Limb (tissue), 2 donors: ENCODE measurements around the gene HDDC3.

Experiments used
- DNase-seq, 2 donors: peaks; one replicate each; pipeline ENCODE4 v3.0.0-alpha.2; 2016; ENCODE audit errors: extremely low spot score in 2 of 2

HDDC3 gene

GRCh38 chr15:90892498-90893174 lies 39.7 kb downstream of the HDDC3 start:
- DNase-seq: no peak

- no peak for DNase-seq
These were observed 40.3 kb downstream of the HDDC3 start for GRCh38 chr15:90892023-90892422.

GRCh38 chr15:90891346-90891949 lies 40.9 kb downstream of the HDDC3 start:
- no peak for DNase-seq

- DNase-seq: no peak
These were observed 41.5 kb downstream of the HDDC3 start for GRCh38 chr15:90890839-90891238.

GRCh38 chr15:90889736-90890456 lies 42.5 kb downstream of the HDDC3 start:
- no peak for DNase-seq

GRCh38 chr15:90889313-90889730 lies 43.0 kb downstream of the HDDC3 start:
- DNase-seq: no peak

GRCh38 chr15:90887037-90887481 lies 45.3 kb downstream of the HDDC3 start:
- DNase-seq: no peak

GRCh38 chr15:90886291-90886614 lies 46.1 kb downstream of the HDDC3 start:
- DNase-seq: no peak

- DNase-seq: peak; percentile 76 to 92
These were observed 46.7 kb downstream of the HDDC3 start for GRCh38 chr15:90885432-90886290.

- peak in 1 of 2 donors; percentile 43 for DNase-seq
These were observed 47.5 kb downstream of the HDDC3 start for GRCh38 chr15:90884719-90885431.

GRCh38 chr15:90883976-90884718 lies 48.2 kb downstream of the HDDC3 start, which contains the start of gene FES:
Gene FES (plus strand): TSS chr15:90884504. CDS start chr15:90885046, 542 bp downstream.
- peak; percentile 45 to 80 for DNase-seq

- DNase-seq: no peak
These were observed 48.8 kb downstream of the HDDC3 start for GRCh38 chr15:90883526-90883975.

- DNase-seq: no peak
These were observed 49.4 kb downstream of the HDDC3 start for GRCh38 chr15:90882781-90883525.

GRCh38 chr15:90881978-90882721 lies 50.2 kb downstream of the HDDC3 start:
- DNase-seq: no peak

- no peak for DNase-seq
These were observed 51.0 kb downstream of the HDDC3 start for GRCh38 chr15:90881181-90881977.

- DNase-seq: no peak
These were observed 51.8 kb downstream of the HDDC3 start for GRCh38 chr15:90880381-90881145.
